ENCODE data around the gene TARDBP.
"Not testable (repeated sequence)": the region's sequence is repeated elsewhere in the genome, so short reads cannot be mapped to it uniquely, and the experiment has no call there.

The TARDBP gene

DNA sequence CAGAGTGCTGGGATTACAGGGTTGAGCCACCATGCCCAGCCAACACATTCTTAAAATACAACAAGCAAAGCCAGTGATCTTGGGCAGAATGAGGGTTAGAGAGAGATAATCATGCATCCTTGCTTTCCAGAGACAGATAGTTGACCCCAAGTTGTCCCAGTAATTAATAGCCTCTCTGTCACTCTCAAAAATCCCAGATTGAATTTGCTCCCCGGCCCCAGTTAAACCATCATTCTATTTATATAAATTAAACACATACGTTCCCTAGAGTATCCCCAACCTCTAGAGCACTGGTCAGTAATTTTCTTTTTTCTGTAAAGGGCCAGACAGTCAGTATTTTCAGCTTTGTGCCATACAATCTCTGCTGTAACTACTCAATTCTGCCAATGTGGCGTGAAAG lies 16.4 kb upstream of the TARDBP start:
- no peak for DNase-seq

- DNase-seq = no peak
Observed at GRCh38 chr1:11000526-11000925, 11.9 kb upstream of the TARDBP start.

DNA sequence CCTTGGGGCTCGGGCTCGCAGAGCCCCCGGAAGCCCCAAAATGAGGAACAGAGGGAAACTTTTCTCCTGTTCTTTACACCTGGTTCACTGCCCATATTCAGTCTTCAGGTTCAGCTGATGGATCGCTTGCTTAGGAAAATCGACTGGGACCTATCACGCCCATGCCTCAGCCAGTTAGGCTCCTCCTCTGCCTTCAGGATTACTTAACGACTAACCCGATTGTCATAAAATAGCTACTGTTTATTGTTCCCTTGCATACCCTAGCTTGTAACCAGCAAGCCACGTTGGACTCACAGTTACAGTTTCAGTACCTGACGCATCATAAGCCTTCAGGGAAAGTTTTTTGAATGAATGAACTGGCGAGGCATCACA lies 692 bp downstream of the TARDBP start:
- no peak for DNase-seq

DNA sequence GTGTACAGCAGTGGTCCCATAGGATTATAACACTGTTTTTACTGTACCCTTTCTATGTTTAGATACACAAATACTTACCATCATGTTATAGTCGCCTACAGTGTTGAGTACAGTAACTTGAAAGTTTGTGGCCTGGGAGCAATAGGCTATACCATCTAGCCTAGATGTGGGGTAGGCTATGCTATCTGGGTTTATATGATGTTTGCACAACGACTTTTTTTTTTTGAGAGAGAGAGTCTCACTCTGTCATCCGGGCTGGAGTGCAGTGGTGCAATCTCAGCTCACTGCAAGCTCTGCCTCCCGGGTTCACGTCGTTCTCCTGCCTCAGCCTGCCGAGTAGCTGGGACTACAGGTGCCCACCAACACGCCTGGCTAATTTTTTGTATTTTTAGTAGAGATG lies 6.9 kb downstream of the TARDBP start:
- not testable (repeated sequence) for DNase-seq

DNA sequence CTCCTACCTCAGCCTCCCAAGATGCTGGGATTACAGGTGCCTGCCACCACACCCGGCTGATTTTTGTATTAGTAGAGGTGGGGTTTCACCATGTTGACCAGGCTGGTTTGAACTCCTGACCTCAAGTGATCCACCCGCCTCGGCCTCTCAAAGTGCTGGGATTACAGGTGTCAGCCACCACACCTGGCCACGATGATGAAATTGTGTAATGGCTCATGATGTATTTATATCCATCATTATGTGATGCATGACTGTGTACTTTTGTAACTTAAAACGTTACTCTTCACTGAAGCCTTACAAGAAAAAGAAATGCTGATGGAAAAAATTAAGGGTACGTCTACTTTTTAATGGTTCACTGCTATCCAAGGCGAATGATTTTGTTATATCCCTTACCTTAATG lies 7.5 kb downstream of the TARDBP start:
- no peak for DNase-seq

DNA sequence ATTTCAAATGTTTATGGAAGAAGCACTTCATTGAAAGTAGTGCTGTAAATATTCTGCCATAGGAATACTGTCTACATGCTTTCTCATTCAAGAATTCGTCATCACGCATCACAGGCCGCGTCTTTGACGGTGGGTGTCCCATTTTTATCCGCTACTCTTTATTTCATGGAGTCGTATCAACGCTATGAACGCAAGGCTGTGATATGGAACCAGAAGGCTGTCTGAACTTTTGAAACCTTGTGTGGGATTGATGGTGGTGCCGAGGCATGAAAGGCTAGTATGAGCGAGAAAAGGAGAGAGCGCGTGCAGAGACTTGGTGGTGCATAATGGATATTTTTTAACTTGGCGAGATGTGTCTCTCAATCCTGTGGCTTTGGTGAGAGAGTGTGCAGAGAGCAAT lies 10.7 kb downstream of the TARDBP start:
- no peak for DNase-seq

DNA sequence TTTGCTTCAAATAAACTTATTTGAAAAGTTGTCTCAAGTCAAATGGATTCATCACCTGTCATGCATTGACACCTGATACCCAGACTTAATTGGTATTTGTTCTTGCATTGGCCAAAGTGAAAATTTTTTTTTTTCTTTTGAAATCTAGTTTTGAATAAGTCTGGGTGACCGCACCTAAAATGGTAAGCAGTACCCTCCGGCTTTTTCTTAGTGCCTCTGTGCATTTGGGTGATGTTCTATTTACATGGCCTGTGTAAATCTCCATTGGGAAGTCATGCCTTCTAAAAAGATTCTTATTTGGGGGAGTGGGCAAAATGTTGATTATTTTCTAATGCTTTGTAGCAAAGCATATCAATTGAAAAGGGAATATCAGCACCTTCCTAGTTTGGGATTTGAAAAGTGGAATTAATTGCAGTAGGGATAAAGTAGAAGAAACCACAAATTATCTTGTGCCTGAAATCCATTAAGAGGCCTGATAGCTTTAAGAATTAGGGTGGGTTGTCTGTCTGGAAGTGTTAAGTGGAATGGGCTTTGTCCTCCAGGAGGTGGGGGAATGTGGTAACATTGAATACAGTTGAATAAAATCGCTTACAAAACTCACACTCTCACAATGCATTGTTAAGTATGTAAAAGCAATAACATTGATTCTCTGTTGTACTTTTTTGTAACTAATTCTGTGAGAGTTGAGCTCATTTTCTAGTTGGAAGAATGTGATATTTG lies 11.9 kb downstream of the TARDBP start:
- DNase-seq = no peak

- DNase-seq = no peak
Observed at GRCh38 chr1:11024874-11025203, 12.4 kb downstream of the TARDBP start.

- DNase-seq = no peak
Observed at GRCh38 chr1:11025618-11026017, 13.2 kb downstream of the TARDBP start.

DNA sequence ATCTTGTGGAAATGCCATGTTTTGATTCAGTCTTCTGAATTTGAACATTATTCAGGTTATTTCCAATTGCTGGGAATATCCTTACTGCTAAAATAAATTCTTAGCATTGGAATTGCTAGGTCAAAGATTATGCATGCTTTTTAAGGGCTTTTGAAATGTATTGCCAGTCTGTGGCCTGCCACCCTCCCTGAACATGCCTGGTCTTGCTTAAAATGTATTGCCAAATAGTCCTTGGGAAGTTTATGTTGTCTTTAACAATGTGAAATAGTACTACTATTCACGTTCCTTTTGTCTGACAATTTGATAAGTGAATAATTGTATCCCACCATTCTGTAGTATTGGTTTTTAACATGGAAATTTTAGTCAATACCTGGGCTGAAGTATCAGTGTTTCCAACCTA lies 13.6 kb downstream of the TARDBP start:
- DNase-seq = no peak

- no peak for DNase-seq
Observed at GRCh38 chr1:11026903-11027302, 14.4 kb downstream of the TARDBP start.

DNA sequence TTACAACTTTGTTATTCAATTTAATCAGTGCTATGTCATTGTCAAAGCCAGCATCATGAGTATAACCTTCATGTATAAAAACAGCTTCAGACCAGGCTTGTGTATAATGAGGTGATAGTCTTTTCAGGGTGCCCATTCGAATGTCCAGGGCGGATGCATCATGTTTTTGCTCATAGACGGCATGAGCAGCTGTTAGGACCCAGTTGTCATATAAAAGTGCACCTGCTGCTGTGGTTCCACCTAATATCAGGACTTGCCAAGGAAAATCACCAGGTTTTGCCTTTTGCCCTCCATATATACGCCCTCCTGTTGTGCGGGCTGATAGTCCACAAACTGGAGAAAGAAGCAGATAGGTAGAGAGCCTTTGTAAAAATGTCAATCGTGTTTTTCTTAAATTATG lies 14.9 kb downstream of the TARDBP start:
- no peak for DNase-seq

DNA sequence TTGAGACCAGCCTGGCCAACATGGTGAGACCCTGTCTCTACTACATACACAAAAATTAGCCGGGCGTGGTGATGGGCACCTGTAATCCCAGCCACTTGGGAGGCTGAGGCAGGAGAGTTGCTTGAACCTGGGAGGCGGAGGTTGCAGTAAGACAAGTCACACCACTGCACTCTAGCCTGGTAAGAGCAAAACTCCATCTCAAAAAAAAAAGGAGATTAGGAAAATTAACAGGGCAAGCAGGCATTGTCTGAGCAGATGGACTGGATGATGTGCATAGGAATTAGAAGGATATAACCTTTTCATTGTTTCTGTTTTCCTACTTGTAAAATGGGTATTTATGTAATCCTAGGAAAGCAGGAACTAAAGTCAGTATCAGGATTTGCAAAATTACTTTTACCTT lies 15.6 kb downstream of the TARDBP start:
- DNase-seq = no peak

DNA sequence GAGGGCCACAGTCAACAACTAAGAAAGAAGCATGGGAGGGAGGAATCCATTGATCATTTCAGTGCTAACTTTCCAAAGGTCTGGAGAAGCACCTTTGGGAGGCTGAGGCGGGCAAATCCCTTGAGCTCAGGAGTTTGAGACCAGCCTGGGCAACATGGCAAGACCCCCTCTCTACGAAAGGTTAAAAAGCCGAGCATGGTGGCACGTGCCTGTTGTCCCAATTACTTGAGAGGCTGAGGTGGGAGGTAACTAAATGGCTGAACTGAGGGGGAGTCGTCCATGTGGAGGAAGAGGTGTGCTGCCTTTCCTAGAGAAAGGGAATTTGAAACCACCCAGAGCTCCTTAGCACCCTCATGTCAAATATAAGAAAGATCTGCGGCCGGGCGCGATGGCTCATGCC lies 18.4 kb downstream of the TARDBP start:
- no peak for DNase-seq

GRCh38 chr1:11031624-11032262 lies 19.3 kb downstream of the TARDBP start:
- no peak for DNase-seq

DNA sequence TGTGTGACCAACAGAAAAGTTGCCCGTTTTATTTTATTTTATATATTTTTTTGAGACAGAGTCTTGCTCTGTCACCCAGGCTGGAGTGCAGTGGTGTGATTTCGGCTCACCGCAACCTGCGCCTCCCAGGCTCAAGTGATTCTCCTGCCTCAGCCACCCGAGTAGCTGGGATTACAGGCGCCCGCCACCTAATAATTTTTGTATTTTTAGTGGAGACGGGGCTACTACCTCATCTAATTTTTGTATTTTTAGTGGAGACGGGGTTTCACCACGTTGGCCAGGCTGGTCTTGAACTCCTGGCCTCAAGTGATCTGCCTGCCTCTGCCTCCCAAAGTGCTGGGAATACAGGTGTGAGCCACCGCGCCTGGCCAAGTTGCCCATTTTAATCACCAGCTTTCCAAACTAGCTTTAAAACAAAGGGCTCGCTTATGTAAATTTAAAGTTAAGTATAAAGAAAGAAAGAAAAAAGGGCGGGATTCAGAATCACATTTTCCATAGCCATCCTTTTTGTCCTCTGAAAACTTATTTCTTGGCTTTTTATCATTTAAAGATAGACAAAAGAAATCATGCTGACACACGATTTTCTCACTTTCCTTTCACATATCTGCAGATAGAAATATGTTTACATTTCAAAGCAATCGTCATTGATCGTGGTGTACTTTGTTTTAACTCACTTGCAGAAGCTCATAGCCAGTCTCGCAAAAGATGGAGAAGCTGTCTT lies 24.7 kb downstream of the TARDBP start:
- not testable (repeated sequence) for DNase-seq

DNA sequence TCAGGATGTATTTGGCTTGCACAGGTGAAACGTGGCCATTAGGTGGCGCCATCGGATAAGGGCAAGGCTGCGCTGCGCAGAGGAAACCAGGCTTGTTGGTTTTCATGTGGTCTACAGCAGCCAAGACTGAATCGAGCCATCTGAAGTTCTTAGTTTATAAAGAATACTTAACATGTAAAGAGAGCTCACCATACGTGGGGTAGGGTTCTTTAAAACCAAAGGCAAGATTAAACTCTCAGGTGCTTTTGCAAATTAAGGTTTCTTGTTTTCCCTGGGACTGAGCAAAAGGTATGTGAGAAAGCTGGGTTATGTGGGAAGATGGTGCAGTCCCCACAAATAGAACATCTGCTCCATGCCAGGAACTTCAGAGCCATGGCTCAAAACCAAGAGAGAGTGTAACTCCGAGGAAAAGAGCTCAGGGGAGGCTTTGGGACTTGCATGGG lies 25.3 kb downstream of the TARDBP start:
- peak; percentile 81 to 88 for DNase-seq

DNA sequence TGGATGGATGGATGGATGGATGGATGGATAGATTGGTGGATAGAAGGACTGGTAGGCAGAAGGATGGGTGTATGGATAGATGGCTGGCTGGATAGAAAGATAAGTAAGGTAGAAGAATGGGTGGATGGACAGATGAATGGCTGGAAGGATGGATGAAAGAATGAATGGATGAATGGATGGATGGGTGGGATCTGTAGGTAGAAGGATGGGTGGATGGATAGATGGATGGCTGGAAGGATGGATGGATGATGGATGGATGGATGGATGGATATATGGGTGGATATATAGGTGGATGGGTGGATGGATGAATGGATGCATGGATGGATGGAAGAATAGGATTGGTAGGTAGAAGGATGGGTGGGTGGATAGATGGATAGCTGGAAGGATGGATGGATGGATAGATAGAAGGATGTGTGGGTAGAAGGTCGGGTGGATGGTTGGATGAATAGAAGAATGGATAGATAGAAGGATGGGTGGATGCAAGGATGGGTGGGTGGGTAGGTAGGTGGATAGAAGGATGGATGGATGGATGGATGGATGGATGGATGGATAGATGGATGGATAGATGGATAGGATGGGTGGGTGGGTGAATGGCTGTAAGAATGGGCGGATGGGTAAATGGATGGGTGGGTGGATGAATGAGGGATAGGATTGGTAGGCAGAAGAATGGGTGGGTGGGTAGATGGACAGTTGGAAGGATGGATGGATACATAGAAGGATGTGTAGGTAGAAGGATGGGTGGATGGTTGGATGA lies 27.1 kb downstream of the TARDBP start:
- no peak for DNase-seq

- DNase-seq = not testable (repeated sequence)
Observed at GRCh38 chr1:11040105-11040429, 27.6 kb downstream of the TARDBP start.

DNA sequence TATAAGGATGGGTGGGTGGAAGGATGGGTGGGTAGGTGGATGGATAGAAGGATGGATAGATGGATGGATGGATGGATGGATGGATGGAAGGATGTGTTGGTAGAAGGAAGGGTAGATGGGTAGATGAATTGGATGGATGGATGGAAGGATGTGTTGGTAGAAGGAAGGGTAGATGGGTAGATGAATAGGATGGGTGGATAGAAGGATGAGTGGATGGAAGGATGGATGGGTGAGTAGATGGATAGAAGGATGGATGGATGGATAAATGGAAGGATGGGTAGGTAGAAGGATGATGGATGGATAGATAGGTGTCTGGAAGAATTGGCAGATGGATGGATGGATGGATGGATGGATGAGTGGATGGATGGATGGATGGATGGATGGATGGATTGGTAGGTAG lies 28.6 kb downstream of the TARDBP start:
- DNase-seq = no peak

- DNase-seq = no peak
Observed at GRCh38 chr1:11042065-11042464, 29.6 kb downstream of the TARDBP start.

DNA sequence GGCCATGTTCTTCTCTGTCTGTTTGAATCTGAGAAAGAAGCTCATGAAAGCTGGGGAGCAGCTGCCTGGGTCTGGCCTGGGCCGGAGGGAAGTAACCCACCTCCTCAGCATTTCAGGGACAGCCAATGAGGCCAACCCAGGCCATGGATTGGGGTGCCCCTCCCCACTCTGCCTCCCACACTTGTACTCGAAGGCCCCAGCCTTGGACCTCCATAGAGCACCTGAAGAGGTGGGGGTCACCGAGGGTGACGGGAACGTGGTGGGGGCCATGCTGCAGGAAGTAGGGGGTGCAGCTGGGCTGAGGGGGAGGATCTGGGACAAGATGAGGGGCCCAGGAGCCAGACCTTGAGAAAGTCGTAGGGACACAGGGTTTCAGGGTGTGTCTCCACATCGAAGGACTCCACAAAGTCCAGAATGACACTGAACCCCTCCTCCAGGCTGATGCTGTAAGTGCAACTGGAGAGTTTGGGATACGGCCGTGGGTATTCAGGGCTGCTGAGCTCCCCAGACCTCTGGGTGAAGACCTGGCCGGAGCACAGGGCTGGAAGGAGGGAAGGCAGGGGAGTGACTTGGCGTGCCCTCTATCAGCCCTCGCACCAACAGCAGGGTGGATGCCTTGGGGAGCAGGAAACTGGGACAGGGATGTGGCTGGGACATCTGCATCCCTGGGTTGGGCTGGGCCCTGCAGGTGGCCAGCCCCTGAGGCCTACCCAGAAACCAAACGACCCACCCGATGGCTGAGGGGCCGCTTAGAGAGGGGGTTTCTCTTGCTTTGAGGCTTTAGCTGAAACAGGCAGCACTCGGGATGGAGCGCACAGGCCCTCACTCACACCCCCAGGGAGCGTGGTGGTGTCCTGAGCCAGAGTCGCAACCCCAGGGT lies 30.8 kb downstream of the TARDBP start:
- DNase-seq = no peak
